ENCODE data around the gene SH3RF3. TPM values are rescaled to one million over a fixed set of nuclear protein-coding genes. Genes with fewer than 3 reads are reported as not detected.

The SH3RF3 gene
- total RNA-seq, 2 donors from 2014 or later: 1.5 to 1.8 TPM

DNA sequence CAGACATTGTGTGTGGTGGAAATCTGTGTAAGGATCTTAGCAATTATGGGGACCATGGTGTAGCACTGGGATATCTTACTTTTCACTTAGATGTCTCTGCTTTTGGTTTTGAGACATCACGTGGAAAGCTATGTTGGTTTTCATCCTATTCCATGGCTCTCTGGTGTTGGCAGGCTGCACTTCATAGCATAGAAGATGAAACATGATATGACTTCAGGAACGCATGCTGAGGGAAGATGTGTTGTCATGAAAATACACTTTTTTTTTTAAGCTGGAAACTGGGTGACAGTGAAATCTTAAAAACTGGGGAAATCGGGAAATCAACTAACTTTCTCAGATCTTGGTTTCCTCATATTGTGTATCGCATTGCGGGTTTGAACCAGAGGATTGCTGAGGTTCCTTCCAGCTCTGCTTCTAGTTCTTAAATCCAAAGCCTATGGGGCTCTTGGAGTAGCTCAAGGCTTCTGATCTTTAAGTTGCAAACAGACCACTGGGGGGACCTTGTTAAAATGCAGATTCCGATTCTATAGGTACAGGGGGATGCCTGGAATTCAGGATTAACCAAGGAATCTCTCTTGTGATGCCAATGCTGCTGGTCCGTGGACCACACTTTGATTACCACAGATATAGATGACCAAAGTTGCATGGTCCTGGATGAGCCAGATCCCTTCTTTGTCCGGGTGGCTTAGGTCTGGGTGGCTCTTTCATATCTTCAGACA lies 160.7 kb downstream of the SH3RF3 start:
- Histone ChIP-seq H3K4me3 (ENCODE audit: low read length) (no peak overlapping the region), H3K36me3 (ENCODE audit: control insufficient read depth, insufficient read depth, low read length) (no peaks in the 10 kb centered on the region), H3K27me3 (ENCODE audit: control insufficient read depth, insufficient read depth, low read length, poor library complexity, severe bottlenecking) (no peaks in the 10 kb centered on the region), H3K9me3 (ENCODE audit: control insufficient read depth, low read length) (no peaks in the 10 kb centered on the region), H3K4me1 (ENCODE audit: control insufficient read depth, insufficient read depth, low read length) (no peaks in the 10 kb centered on the region), H3K27ac (ENCODE audit: low read depth, low read length) (no peak overlapping the region), H3K9ac (ENCODE audit: extremely low read depth, low read length, poor library complexity, severe bottlenecking) (no peak overlapping the region)
- Mint-ChIP-seq H3K4me3 (no peak overlapping the region), H3K36me3 (ENCODE audit: low read depth) (no peaks in the 10 kb centered on the region), H3K27ac (no peak overlapping the region), H3K9me3 (no peaks in the 10 kb centered on the region), H3K27me3 (ENCODE audit: insufficient read depth) (no peaks in the 10 kb centered on the region), H3K4me1 (no peaks in the 10 kb centered on the region)
- TF ChIP-seq, protein P1, sequence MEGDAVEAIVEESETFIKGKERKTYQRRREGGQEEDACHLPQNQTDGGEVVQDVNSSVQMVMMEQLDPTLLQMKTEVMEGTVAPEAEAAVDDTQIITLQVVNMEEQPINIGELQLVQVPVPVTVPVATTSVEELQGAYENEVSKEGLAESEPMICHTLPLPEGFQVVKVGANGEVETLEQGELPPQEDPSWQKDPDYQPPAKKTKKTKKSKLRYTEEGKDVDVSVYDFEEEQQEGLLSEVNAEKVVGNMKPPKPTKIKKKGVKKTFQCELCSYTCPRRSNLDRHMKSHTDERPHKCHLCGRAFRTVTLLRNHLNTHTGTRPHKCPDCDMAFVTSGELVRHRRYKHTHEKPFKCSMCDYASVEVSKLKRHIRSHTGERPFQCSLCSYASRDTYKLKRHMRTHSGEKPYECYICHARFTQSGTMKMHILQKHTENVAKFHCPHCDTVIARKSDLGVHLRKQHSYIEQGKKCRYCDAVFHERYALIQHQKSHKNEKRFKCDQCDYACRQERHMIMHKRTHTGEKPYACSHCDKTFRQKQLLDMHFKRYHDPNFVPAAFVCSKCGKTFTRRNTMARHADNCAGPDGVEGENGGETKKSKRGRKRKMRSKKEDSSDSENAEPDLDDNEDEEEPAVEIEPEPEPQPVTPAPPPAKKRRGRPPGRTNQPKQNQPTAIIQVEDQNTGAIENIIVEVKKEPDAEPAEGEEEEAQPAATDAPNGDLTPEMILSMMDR (conservative IDR thresholded peaks at IDR 0.05): no peak
- 72 to 83% methylated on average over 7 to 8 of the region's 8 CpGs for WGBS, 2 experiments (ENCODE audit: insufficient coverage in 1 of 2, insufficient read length in 1 of 2)
- DNase-seq: no peak

DNA sequence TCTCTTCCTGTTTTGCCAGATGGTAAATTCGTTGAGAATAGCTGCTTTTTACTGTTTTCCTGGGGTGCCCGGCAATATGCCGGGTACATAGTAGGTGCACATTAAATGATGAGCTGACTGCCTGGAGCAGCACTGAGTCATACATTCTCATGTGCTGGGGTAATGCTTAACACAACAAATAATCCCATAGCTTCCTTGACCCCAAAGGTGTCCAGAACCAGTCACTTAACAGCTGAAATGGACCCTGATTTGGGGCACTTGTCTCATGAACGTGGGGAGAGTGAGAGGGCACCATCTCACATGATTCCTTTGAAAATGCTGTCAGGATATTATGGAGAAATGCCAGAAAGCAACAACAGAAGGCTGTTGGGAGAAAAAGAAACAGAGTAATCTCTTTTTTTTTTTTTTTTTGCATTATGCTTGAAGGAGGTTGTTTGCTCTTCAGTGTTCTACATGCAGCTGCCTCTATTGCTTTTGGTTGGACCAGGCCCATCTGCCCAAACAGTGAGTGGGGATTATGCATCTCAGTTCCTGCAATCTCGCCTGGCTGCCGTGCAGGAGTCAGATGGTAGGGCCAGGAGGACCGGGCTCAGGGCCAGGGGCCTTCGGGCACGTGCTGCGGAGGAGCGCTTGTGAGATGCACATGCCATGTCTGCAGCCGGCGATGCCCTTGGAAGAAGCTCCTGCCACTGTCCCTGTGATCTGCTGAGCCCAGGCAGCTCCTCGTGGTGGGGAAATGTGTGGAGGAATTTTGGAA lies 162.1 kb downstream of the SH3RF3 start:
- Mint-ChIP-seq H3K4me3 (no peak overlapping the region), H3K27me3 (ENCODE audit: insufficient read depth) (no peaks in the 10 kb centered on the region), H3K9me3 (no peaks in the 10 kb centered on the region), H3K36me3 (ENCODE audit: low read depth) (no peaks in the 10 kb centered on the region), H3K4me1 (no peaks in the 10 kb centered on the region), H3K27ac (no peak overlapping the region)
- TF ChIP-seq, protein P1 (conservative IDR thresholded peaks at IDR 0.05): no peak
- no peaks in the 10 kb centered on the region for H3K36me3 ChIP-seq (ENCODE audit: control insufficient read depth, insufficient read depth, low read length)
- no peak for DNase-seq
- no peak overlapping the region for H3K27ac ChIP-seq (ENCODE audit: low read depth, low read length)
- H3K4me3 ChIP-seq (ENCODE audit: low read length): no peak overlapping the region
- 90 to 96% methylated on average over 12 to 14 of the region's 14 CpGs for WGBS, 2 experiments (ENCODE audit: insufficient coverage in 1 of 2, insufficient read length in 1 of 2)
- H3K9me3 ChIP-seq (ENCODE audit: control insufficient read depth, low read length): no peaks in the 10 kb centered on the region
- H3K27me3 ChIP-seq (ENCODE audit: control insufficient read depth, insufficient read depth, low read length, poor library complexity, severe bottlenecking): no peaks in the 10 kb centered on the region
- H3K4me1 ChIP-seq (ENCODE audit: control insufficient read depth, insufficient read depth, low read length): no peaks in the 10 kb centered on the region
- H3K9ac ChIP-seq (ENCODE audit: extremely low read depth, low read length, poor library complexity, severe bottlenecking): no peak overlapping the region

DNA sequence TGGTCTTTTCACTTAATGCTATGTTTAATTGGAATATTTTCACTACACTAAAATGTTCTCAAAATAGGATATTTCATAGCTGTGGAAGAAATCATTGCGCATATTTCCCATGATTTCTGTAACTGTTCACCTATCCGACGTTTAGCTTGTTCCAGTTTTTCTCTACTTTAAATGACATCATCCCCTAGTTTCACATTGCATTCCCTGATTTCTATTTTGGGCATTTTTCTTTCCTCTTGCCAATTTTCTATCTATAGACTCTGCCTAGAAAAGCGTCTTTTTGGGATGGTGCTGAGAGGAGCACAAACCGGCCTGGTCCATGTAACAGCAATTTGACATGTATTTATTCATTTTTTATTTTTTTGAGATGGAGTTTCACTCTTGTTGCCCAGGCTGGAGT lies 163.4 kb downstream of the SH3RF3 start:
- Mint-ChIP-seq H3K4me1 (no peaks in the 10 kb centered on the region), H3K36me3 (ENCODE audit: low read depth) (no peaks in the 10 kb centered on the region), H3K27me3 (ENCODE audit: insufficient read depth) (no peaks in the 10 kb centered on the region), H3K27ac (no peak overlapping the region), H3K4me3 (no peak overlapping the region), H3K9me3 (no peaks in the 10 kb centered on the region)
- H3K4me1 ChIP-seq (ENCODE audit: control insufficient read depth, insufficient read depth, low read length): no peaks in the 10 kb centered on the region
- no peaks in the 10 kb centered on the region for H3K9me3 ChIP-seq (ENCODE audit: control insufficient read depth, low read length)
- DNase-seq: no peak
- WGBS, 2 experiments (ENCODE audit: insufficient coverage in 1 of 2, insufficient read length in 1 of 2): 93 to 98% methylated on average over 3 to 5 of the region's 5 CpGs
- no peak overlapping the region for H3K4me3 ChIP-seq (ENCODE audit: low read length)
- no peaks in the 10 kb centered on the region for H3K36me3 ChIP-seq (ENCODE audit: control insufficient read depth, insufficient read depth, low read length)
- H3K27ac ChIP-seq (ENCODE audit: low read depth, low read length): no peak overlapping the region
- H3K27me3 ChIP-seq (ENCODE audit: control insufficient read depth, insufficient read depth, low read length, poor library complexity, severe bottlenecking): no peaks in the 10 kb centered on the region
- H3K9ac ChIP-seq (ENCODE audit: extremely low read depth, low read length, poor library complexity, severe bottlenecking): no peak overlapping the region
- TF ChIP-seq, protein P1 (conservative IDR thresholded peaks at IDR 0.05): no peak
